Activated CD4-positive, CD25-positive, alpha-beta regulatory T cell treated with anti-CD3 and anti-CD28 coated beads, Interleukin-2, amount 50 U/mL, for 72 hours (primary cell): ENCODE data around the gene SYT13.

ENCODE experiments used
- DNase-seq: peaks from one replicate; pipeline ENCODE4 v3.0.0; 2021

Gene SYT13

GRCh38 chr11:45285930-45286632, at the start of gene SYT13:
Gene SYT13 (minus strand): TSS chr11:45286341. CDS start chr11:45286207, 134 bp downstream.
- DNase-seq: no peak

DNA sequence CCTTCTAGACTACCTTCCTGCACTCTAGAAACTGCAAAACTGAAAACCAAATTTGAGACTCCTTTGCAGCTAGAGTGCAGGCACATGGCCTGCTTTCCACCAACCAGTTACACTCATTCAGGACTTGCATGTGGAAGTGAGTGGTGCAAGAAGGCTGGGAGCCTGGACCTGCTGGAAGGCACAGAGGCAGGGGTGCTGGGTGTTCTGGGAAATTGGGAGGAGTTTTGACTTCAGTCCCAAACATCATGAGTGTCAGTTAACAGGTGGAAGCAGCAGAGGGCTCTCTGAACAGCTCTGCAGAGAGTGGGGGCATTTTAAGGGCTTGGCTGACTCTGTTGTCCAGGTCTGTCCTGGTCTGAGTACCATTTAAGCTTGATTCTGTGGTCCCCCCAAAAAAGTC, 49.3 kb upstream of the SYT13 start:
- no peak for DNase-seq

GRCh38 chr11:45334836-45335235, 48.7 kb upstream of the SYT13 start:
- no peak for DNase-seq

DNA sequence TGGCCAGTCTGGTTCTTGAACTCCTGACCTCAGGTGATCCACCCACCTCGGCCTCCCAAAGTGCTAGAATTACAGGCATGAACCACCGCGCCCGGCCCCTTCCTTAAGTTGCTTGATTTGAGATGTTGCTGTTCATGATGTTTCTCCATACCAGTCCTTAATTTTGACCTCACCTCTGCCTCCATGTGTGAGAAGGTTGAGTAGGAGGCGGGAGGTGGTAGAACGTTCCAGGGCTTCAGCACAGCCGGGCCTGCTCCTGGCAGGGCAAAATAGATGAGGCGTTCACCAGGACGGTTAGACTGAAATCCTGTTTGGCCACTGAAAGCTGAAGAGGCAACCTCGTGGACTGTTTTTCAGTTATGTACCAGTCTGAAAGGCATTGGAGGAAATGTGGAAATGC, 48.3 kb upstream of the SYT13 start:
- DNase-seq: no peak

- DNase-seq: no peak
Observed at GRCh38 chr11:45333001-45333971, 47.1 kb upstream of the SYT13 start.

DNA sequence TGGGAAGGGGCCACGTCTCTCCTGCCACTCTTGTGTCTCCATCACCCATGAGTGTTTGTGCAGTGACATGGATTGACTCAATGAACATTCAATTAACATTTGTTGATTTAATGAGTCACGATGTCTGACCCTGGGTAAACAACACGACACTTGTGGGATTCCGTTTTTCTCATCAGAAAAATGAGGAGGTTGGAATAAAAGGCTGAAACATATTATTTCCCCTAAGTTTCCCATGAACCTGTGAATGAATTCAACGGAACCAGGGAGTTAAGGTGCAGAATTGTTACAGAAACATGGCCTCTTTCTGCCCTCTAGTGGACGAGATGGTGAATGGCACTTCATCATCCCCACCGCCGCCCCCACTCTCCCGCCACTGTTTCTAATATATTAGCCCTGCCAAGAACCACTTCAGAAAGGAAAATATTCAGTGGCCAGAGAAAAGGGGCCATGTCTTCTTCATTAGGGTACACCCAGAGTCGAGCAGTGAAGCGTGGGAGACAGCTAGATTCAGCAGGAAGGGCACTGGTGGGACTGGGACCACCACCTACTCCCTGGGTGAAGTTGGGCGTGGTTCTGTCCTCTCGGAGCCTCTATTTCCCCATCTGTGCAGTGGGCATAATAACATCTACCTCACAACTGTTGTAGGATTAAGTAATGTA, 46.3 kb upstream of the SYT13 start:
- no peak for DNase-seq

DNA sequence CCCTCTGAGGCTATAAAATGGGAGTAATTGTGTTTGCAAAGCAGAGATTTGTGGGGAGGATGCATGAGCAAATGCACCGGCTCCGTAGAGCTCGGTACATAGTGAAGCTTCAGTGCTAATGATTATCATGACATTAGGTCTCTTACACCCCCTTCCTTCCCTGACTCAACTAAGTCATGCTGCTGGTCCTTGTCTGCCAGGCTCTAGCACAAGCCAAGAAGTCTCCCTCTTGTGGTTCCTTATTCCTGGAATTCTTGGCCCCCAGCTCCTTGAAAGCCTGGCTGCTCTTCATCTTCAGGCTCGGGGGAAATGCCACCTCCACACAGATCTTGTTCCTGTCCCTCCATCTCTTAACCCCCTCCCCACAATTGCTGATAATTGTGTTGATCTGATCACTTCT, 45.7 kb upstream of the SYT13 start:
- no peak for DNase-seq

DNA sequence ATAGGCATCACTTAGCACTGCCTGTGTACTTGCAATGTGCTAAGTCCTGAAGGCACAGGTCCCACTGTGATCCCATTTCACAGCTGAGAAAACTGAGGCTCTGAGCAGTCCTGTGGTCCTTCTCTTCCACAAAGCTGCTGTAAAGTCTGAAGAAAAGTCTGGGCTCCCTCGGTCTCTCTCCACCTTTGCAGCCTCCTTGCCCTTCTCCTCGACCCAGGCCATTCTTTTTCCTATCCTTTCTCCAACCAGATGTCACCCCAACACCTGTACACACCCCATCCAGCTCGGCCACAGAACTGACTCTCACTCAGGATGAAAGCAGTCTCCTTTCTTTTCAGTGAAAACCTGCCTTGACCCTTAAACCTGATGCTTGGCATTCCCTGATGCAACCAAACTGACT, 42.6 kb upstream of the SYT13 start:
- DNase-seq: no peak

DNA sequence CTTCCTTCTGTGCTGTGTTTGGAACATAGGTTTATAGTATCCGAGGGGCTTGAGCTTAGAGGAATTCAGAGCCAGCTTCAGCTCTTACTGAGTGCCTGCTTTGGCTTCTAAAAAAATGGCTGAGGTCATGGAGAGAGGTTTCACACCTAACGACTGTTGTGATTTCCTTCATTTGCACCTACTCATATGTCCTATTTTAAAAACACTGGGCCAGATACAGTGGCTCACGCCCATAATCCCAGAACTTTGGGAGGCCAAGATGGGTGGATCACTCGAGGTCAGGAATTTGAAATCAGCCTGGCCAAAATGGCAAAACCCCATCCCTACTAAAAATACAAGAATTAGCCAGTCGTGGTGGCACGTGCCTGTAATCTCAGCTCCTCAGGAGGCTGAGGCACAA, 38.3 kb upstream of the SYT13 start:
- no peak for DNase-seq

DNA sequence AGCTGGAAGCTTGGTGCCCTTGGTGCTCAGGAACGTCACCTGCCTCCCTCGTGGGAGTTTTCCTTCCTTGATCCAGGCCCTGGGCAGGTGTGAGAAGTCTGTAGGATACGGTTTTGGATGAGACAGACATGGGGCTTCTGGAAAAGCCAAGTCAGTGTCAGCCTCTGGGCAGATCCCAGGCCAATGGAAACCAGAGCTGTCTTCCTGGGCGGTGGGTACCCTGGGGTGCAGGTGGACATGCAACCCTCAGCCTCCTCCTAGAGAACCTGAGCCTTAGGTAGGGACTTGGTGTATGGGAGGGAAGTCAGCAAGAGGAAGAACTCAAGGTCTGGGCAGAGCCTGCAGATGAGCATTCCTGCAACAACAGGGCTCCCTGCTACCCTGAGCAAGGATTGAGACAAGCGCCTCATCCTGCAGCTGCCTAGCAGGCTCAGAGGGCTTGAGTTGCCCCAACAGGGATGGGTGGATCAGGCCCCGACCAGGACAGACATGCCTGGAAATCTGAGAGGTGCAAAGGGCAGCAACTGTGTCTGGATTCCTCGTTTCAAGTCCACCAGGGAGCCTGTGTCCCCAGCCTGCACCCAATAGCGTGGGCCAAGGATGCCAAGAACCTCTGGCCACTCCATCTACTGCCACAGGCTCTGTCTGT, 37.6 kb upstream of the SYT13 start:
- DNase-seq: no peak

DNA sequence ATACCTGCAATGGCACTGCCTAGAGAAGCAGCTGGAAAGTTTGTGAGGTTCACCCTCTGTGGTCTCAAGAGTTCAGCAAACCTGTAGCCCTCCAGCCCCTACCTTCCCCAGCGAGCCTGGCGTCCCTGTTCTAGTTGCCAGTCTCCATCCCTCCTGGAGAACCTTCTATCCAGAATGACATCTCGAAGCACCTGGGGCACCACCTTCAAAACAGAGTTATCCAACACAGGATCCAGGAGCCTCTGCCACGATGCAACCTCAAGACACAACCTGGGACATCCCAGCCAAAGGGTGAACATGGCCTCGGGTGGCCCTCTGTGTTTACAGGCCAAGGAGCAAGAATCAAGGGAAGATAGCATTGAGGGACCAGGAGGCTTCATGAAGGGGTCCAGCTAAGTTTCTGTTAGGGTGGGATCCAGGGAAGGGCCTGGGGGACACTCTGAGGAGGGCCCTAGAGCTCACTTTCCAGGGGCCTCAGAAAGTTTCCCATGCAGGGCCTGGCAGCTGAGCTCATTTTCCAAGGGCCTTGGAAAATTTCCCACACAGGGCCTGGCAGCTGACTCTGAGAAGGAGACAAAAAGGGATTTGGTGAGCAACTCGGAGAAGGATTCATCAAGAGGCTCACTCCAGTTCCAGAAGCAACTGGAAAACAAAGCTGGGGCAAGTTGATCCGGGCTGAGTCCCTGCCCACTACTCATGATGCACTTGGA, 36.9 kb upstream of the SYT13 start:
- no peak for DNase-seq

DNA sequence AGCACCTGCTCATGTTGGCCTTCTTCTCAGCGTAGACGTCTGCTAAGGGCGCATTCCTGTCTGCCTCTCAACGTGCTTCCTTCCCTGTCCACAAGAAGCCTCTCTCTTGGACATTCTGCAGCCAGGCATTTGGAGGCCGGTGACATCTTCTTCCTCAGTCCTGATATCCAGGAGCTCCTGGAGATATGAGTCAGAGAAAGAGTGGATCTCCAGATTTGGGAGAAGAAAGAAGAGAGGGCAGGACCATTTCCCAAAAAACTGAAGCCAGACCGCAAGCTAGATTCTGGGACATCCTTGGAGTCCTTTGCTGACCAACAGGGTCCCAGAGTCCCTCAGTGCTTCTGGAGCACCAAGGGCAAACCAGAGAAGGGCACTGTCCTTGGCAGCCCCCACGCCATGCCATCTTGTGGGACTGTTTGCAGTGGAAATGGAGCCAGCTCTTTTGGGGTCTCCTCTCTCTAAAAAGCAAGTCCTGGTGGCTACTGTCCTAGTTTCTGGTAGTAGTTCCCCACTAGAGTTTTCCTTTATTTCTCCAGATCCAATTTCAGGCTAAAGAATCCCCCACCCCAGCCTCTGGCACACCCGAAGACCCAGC, 36.1 kb upstream of the SYT13 start:
- no peak for DNase-seq

GRCh38 chr11:45321669-45322068, 35.5 kb upstream of the SYT13 start:
- no peak for DNase-seq

GRCh38 chr11:45321031-45321595, 35.0 kb upstream of the SYT13 start:
- DNase-seq: no peak

GRCh38 chr11:45320371-45320770, 34.2 kb upstream of the SYT13 start:
- no peak for DNase-seq

DNA sequence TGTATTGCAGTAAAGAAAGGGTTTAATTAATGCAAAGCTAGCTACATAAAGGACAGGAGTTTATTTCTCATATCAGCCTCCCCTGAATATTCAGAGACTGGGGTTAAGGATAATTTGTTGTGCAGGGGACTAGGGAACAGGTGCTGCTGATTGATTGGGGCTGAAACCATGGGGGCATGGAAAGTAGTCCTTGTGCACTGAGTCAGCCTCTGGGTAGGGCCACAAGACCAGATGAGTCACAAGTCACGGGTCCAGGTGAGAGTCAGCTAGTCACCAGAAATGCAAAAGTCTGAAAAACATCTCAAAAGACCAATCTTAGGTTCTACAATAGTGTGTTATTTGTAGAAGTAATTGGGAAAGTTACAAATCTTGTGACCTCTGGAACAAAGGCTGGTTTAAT, 32.9 kb upstream of the SYT13 start:
- DNase-seq: no peak

- DNase-seq: no peak
Observed at GRCh38 chr11:45318516-45318915, 32.4 kb upstream of the SYT13 start.

GRCh38 chr11:45316258-45316657, 30.1 kb upstream of the SYT13 start:
- DNase-seq: no peak

- no peak for DNase-seq
Observed at GRCh38 chr11:45314900-45315299, 28.8 kb upstream of the SYT13 start.

DNA sequence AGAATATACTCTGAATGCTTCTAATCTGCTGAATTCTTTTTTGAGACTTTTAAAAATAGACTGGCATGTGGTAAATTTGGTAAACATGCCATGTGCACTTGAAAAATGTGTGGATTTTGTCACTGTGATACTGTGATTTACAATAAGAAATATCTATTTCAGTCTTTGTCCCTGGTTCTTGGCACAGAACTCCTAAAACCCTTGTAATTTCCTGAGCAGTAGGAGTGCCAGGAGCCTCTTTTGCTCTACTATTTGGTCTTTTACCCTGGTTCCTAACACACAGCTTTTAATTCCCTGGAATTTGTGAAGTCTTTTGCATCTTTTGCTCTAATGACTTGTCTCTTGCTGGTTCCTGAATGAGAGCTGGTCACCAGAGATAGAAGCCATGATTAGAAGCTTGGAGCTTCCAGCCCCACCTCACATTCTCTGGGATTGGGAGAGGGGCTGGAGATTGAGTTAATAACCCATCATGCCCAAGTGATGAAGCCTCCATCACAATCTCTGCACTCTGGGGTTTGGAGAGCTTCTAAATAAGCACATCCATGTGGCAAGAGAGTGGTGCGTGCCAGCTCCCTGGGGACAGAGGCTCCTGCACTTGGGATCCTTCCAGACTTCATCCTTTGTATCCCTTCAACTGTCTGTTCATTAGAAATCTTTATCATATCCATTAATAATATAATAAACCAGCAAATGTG, 27.2 kb upstream of the SYT13 start:
- DNase-seq: no peak
